ENCODE results near the gene MAMDC4.

Gene MAMDC4

DNA sequence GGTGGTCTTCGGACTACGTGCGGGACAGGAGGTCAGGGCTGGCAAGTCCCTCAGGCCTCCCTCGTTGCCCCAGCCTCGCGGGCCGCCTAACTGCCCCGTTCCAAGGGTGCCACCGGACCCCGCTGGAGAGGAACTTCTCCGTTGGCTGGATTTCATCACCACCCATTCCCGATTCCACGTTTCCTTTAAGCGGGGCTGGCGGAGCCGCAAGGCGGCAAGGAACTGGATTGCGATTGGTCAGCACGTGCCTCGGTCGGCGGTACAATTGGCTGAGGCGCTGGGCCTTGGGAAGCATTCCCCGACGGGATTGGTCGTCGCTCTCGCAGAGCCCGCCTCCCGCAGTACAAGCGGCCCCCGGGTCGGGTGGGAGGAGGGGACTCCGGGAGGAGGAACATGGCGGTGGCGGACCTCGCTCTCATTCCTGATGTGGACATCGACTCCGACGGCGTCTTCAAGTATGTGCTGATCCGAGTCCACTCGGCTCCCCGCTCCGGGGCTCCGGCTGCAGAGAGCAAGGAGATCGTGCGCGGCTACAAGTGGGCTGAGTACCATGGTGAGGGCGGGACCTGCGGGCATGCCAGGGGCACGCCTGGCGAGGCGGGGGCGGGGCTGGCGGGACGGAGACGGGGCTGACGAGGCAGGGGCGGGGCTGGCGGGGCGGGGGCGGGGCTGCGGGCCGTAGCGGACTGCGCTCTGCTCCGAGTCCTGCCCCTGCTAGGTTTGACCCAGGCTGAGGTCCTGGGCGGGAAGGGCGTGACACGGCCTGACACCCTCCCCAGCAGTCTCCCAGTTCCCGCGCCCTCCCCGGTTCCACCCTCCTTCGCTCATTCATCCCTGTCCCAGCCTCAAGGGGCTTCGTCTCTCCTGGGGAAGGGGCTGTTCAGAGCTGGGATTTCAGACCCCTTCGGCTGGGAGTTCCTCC is 2.8 kb upstream of the MAMDC4 start, which contains the start of gene PHPT1:
PHPT1 (plus strand) TSS at position 372 of the 922 bp plus-strand sequence; CDS start at position 394, 22 bp downstream.
- DNase-seq (ENCODE audit: low read depth in 2 of 2): peak; percentile 94 to 97

DNA sequence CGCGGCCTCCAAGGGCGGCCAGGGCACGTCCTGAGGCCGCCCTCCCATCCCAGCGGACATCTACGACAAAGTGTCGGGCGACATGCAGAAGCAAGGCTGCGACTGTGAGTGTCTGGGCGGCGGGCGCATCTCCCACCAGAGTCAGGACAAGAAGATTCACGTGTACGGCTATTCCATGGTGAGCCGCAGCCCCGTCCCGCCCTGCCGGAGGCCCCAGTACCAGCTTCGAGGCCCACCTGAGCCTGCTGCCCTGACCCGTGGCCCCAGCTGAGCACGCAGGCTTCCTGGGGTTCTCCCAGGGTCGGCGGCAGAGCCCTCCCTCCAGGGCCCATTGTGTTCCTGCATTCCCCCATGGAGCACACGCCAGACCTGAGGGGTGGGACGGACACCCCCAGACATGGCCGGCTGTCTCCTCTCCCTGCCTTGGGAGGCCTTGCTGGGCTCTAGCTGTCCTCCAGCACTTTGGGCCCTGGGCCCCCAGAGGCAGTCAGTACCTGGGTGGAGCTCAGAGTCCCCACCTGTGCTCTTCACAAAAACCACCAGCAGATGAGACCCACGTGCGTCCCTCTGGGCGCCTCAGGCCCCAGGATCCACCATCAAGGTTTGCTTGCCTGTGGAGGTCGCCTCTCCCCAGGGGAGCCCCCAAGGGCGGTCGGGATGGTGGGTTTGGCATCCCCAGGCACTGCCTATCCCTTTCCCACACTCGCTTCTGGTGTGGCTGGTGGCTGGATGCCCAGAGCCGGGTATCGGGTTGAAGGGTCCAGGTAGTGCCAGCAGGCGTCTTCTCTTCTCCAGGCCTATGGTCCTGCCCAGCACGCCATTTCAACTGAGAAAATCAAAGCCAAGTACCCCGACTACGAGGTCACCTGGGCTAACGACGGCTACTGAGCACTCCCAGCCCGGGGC is 1.9 kb upstream of the MAMDC4 start:
- DNase-seq (ENCODE audit: low read depth in 2 of 2): no peak

- DNase-seq (ENCODE audit: low read depth in 2 of 2): no peak
Measured at GRCh38 chr9:136850866-136851775, 1.0 kb upstream of the MAMDC4 start.

DNA sequence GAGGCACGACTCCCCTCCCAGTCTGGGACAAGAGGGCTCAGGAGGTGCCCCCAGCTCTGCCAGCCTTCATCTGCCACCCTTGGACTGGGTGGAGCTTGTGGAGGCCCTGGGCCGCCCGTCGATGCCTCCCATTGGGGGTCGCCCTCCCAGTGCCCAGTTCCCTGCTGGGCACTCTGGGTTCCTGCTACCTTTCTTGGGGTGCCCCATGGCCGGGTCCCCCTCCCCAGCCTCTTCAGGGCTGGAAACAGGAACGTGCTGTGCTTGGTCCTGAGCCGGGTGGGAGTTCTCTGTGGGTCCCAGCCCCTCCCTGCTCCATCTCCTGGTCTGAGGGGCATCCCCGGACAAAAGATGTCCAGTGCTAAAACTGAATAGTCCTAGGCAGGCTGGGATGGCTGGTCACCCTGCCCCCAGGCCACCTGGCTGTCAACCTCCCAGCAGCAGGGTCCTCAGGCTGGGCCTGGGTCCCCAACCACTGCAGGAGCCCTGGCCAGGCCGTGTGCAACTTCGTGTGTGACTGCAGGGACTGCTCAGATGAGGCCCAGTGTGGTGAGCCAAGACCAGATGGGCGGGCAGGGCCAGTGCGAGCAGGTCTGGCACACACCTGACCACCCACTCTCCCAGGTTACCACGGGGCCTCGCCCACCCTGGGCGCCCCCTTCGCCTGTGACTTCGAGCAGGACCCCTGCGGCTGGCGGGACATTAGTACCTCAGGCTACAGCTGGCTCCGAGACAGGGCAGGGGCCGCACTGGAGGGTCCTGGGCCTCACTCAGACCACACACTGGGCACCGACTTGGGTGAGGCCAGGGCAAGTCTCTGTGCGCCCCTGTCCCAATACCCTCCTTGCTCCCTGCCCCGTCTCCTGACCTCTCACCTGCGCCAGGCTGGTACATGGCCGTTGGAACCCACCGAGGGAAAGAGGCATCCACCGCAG is 784 bp downstream of the MAMDC4 start:
- DNase-seq (ENCODE audit: low read depth in 2 of 2): no peak

DNA sequence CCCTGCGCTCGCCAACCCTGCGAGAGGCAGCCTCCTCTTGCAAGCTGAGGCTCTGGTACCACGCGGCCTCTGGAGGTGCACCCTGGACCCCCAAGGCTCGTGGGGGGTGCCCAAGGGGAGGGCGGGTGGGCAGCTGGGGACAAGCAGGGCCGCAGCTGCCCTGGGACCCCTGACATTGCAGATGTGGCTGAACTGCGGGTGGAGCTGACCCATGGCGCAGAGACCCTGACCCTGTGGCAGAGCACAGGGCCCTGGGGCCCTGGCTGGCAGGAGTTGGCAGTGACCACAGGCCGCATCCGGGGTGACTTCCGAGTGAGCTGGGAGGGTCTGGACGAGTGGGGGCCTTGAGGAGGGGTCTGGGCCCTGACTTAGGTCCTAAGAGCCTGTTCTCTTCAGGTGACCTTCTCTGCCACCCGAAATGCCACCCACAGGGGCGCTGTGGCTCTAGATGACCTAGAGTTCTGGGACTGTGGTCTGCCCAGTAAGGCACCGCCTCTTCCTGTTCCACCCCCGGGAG is 1.5 kb downstream of the MAMDC4 start:
- DNase-seq (ENCODE audit: low read depth in 2 of 2): no peak

DNA sequence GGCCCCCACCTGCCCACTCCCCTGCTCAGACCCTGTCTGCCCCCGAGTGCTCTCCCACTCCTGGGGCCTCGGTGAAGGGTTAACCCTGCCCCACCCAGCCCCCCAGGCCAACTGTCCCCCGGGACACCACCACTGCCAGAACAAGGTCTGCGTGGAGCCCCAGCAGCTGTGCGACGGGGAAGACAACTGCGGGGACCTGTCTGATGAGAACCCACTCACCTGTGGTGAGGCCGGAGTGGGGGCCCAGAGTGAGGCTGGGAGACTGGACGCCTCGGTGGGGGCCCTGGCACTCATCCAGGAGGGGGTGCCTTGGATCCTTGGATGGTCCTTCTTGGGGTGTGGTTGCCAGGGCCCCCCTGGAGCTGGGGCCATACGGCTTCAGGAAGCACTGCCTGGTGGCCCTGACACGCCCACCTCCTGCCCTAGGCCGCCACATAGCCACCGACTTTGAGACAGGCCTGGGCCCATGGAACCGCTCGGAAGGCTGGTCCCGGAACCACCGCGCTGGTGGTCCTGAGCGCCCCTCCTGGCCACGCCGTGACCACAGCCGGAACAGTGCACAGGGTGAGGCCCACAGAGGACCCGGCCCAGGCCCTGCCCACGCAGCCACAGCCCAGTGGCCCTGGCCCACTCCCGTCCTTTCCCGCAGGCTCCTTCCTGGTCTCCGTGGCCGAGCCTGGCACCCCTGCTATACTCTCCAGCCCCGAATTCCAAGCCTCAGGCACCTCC is 2.1 kb downstream of the MAMDC4 start:
- DNase-seq (ENCODE audit: low read depth in 2 of 2): no peak

DNA sequence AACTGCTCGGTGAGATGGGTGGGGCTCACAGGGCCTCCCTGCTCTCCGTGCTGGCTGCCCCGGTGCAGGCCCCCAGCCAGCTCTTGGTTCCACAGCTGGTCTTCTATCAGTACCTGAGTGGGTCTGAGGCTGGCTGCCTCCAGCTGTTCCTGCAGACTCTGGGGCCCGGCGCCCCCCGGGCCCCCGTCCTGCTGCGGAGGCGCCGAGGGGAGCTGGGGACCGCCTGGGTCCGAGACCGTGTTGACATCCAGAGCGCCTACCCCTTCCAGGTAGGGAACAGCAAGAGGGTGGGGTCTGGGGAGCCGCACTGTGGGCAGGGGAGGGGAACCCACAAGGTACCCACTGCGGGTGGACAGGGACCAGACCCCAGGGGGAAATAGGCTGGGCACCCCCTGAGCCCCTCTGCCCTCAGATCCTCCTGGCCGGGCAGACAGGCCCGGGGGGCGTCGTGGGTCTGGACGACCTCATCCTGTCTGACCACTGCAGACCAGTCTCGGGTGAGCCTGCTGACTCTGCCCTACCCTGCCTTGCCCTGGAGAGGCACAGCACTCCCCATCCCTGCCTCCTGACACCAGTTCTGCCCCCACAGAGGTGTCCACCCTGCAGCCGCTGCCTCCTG is 2.8 kb downstream of the MAMDC4 start:
- no peak for DNase-seq (ENCODE audit: low read depth in 2 of 2)

- no peak for DNase-seq (ENCODE audit: low read depth in 2 of 2)
Measured at GRCh38 chr9:136855461-136856078, 3.4 kb downstream of the MAMDC4 start.

GRCh38 chr9:136856079-136856476 is 3.9 kb downstream of the MAMDC4 start:
- no peak for DNase-seq (ENCODE audit: low read depth in 2 of 2)

- DNase-seq (ENCODE audit: low read depth in 2 of 2): no peak
Measured at GRCh38 chr9:136856541-136857141, 4.5 kb downstream of the MAMDC4 start.

GRCh38 chr9:136857166-136857565 is 5.0 kb downstream of the MAMDC4 start:
- DNase-seq (ENCODE audit: low read depth in 2 of 2): no peak

DNA sequence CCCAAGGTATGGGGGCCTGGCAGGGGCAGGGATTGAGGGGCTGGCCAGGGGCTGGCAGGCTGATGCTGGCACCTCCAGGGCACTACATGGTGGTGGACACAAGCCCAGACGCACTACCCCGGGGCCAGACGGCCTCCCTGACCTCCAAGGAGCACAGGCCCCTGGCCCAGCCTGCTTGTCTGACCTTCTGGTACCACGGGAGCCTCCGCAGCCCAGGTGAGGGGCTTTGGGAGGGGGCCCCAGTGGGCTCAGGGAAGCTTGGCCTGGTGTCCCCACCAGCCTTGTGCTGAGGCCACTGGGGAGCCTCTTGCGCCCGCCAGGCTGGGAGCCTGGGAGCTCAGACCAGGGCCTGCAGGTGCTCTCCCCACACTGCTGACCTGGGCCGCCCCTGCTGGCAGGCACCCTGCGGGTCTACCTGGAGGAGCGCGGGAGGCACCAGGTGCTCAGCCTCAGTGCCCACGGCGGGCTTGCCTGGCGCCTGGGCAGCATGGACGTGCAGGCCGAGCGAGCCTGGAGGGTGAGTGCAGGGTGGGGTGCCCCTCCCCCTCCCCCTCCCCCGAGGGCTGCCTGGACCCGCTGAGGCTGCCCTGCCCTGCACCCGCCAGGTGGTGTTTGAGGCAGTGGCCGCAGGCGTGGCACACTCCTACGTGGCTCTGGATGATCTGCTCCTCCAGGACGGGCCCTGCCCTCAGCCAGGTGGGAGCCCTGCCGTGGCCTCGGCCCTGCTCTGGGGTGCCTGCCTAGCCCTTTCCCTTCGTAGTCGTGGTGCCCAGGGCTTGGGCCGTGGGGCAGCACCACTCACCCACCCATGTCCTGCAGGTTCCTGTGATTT is 5.7 kb downstream of the MAMDC4 start:
- no peak for DNase-seq (ENCODE audit: low read depth in 2 of 2)

DNA sequence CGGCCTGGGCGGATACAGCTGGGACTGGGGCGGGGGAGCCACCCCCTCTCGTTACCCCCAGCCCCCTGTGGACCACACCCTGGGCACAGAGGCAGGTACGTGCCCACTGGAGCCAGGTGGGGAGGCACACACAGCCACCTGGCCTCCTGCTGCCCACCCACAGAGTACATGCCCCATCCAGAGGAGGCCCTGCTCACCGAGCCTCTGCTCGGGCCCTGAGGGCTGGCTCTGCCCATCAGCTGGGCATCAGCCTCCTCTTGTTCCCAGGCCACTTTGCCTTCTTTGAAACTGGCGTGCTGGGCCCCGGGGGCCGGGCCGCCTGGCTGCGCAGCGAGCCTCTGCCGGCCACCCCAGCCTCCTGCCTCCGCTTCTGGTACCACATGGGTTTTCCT is 6.3 kb downstream of the MAMDC4 start:
- DNase-seq (ENCODE audit: low read depth in 2 of 2): no peak

GRCh38 chr9:136858844-136859757 is 7.0 kb downstream of the MAMDC4 start:
- no peak for DNase-seq (ENCODE audit: low read depth in 2 of 2)

DNA sequence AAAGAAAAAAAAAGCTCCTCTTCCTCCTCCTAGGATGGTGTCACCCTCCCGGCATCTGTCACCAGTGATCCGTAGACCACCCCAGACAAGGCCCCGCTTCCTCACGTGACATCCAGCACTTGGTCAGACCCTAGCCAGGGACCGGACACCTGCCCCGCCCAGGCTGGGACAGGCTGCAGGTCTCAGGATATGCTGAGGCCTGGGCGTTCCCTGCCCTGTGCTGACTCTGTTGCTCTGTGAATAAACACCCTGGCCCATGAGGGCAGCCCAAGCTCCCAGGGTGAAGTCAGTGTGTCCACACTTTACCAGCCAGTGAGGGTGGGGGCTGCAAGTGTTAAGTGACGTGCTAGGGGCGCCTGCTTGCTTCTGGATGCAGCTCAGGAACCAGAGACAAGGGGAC is 8.4 kb downstream of the MAMDC4 start:
- no peak for DNase-seq (ENCODE audit: low read depth in 2 of 2)

All from stimulated activated CD4-positive, alpha-beta T cell treated with anti-CD3 and anti-CD28 coated beads, Interleukin-4, amount 100 ng/mL, for 48 hours (primary cell).